HG03060 (cell line): ENCODE measurements around the gene MAD2L2.

ENCODE experiments used
- ATAC-seq: cut with Tn5 transposase; IDR thresholded peaks from one replicate; pipeline ENCODE4 v1.9.1; 2021; ENCODE audit warnings: low read depth, moderate number of reproducible peaks; ENCODE audit not compliant: unreplicated experiment

Gene MAD2L2

DNA sequence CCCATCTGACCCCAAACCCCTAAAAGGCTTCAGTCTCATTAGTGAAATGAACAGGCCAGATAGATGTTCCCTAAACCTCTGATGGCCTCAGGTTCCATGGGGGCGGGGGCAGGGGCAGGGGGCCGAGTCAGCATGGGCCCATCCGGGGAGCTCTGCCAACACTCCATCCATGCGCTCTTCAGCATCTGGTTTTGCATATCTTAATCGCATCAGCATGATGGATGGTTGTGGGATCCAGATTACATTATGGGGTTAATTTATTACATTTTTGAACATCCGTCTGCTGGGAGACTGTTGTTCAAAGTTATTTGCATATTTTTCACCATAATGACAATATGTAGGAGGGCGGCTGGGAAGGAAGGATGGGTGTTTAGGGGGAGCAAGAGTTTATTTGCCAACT, 3.1 kb upstream of the MAD2L2 start:
- no peak for ATAC-seq

DNA sequence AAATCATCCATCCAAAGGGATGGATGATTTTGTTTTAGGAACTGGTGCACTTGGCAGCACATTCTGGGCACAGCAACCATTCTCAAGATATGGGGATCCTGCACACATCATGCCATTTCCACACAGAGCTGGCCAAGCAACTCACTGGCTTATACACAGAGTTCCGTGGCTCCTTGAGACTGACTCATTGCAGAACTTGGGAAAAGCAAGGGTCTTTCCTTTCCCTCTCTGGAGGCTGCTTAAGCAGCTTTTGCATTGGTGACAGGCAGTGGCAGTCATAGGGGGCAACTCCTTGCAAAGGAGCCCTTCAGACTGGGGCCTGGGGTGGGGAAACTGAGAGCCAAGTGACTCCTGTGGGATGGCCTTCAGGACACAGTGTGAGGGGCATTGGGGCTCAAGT, 1.9 kb upstream of the MAD2L2 start:
- no peak for ATAC-seq

DNA sequence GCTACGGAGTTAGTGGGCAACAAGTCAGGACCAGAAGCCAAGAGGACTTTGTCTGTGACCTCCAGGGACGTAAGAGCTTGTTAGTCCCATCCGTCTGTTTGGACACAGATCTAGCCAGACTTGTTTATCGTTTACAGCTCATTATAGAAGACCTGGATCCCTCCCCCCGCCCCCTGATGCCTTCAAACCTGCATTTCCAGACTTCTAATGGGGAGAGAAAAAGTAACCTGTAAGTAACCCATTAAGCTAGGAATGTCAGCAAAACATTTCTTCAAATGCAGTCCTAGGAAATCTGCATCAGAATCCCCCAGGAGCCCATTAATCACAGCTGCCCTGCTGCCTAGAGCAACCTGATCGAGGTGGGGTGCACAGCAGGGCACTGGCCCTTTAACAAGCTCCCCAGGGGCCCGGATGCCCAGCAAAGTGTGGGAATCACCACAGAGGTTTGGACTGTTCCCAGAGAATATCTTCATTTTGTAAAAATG, 1.4 kb upstream of the MAD2L2 start:
- no peak for ATAC-seq

DNA sequence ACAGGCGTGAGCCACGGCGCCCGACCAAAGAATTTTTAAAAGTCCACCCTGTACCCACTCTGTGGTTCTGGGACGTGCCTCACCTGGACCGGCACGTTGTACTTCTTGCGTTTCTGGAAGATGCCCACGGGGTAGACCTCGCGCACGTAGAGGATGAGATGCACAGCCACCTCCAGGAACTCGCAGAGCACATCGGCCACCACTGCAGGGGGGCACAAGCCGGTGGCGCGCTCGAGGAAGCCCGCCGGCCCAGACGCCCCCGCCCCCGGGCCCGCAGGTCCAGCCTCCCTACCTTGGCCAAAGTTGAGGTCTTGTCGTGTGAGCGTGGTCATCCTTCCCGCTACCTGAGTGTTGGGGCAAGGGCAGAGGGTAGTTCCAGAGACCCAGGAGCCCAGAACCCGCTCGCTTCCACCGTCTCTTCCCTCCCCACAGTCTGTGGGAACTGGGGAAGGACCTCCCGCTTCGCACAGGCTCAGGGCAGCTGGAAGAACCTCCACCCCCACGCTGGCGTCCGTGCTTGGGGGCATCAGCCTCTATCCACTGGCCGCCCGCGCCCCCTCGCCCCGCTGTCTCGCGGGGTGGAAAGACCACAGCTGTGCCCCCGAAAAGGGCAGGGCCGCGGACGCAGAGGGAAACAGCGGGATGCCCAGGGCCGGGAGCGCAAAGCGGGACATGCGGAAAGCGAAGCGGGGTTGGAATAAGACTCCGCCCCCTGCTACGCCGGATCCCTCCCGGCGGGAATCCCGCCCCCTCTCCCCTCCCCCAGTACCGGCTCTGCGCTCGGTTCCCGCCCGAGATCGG, 478 bp downstream of the MAD2L2 start:
- ATAC-seq, result no peak

DNA sequence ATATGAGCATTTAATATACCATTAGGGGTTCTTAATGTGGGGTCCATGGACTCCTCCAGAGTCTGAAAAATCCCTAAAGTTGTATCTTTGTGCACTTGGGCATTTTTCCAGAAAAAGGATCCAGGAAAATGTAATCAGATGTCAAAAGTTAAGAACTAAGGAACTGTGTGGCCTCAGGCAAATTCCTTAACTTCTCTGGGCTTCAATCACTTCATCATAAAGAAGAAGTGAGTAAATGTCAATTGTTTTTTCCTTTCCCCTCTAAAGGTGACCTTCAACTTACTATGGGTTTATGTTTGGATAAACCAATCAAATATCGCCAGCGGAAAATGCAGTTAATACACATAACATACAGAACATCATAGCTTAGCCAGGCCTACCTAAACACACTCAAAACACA, 2.5 kb downstream of the MAD2L2 start:
- no peak for ATAC-seq

DNA sequence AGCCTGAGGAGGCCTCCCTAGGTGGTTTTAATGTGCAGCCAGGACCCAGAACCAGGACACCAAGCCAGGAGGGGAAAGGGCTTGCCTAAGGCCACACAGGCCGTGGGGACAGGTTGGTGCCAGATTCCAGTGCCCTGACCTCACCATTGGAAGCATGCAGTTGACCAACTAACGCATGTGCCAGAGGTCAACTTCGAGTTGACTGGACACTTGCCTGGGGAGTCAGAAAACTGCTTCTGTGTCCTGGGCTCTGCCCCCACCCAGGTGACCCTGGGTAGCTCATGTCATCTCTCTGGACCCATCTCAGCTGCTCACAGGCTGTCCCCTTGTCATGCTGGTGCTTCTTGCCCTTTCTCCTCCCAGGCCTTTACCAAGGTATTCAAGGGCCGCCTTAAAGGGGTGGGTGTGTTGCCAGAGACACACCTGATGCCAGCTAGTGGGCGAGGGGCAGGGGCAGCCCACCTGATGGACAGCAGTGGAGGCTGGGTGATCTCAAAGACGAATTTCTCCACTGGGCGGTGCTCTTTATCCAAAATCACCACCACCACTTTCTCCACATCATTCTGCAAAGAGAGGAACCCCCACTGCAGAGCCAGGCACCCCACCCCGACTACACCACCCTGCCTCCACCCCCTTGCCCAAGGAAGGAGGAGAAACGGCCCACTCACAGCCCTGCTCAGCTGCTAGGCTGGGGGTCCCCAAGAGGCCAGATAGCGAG, 4.4 kb downstream of the MAD2L2 start:
- no peak for ATAC-seq

DNA sequence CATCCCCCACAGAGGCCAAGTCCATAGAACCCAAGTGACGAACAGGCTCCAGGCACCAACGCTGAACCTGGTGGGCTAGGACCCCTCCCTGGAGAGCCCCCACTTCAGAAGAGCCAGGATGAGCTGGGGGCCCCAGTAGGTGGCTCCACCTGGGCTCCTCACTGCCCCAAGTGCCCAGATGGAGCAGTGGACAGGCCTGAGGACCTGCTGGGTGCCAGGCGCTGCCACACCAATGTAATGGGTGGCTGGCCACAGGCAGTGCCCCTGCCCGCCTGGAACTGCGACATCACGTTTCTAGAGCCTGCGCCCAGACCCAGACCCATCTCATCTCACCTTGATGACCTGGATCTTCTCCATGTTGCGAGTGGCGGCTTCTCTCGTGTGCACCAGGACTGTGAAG, 5.6 kb downstream of the MAD2L2 start:
- ATAC-seq, result no peak

DNA sequence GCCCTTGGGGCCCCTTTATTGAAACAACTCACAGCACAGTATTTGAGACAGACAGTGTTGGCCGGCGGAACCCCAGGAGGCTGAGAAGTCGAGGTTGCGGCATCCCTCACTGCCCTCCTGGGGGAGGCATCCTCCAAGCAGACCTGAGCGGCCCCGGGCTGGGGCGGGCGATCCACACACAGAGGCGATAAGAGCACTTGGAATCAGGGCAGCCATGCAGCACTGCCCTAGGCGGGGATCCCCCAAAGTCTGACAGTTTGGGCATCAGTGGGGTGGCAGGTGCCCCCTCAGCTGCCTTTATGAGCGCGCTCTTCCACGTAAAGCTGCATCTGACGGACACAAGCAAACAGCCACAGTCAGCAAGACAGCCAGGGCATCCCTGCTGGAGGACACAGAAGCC, 6.5 kb downstream of the MAD2L2 start:
- ATAC-seq, result no peak

DNA sequence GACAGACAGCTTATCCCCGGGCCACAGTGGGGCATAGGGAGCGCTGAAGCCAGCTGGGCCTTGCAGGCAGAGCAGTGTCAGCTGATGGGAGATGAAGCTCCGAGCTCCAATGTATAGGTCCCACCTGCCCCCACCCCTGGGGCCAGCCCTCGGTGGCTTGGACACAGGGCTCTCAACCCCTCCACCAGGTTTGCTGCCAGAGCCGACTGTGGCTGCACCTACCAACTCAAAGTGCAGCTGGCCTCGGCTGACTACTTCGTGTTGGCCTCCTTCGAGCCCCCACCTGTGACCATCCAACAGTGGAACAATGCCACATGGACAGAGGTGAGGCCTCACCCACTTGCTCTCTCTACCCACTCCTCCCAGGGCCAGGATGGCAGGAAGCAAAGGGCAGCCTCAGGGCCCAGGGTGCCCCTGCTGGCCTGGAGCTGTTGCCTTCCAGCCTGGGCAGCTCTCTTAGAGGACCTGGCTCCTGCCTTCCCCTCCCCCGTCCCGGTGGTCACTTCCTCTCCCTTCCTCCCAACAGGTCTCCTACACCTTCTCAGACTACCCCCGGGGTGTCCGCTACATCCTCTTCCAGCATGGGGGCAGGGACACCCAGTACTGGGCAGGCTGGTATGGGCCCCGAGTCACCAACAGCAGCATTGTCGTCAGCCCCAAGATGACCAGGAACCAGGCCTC, 7.7 kb downstream of the MAD2L2 start:
- ATAC-seq, result no peak

DNA sequence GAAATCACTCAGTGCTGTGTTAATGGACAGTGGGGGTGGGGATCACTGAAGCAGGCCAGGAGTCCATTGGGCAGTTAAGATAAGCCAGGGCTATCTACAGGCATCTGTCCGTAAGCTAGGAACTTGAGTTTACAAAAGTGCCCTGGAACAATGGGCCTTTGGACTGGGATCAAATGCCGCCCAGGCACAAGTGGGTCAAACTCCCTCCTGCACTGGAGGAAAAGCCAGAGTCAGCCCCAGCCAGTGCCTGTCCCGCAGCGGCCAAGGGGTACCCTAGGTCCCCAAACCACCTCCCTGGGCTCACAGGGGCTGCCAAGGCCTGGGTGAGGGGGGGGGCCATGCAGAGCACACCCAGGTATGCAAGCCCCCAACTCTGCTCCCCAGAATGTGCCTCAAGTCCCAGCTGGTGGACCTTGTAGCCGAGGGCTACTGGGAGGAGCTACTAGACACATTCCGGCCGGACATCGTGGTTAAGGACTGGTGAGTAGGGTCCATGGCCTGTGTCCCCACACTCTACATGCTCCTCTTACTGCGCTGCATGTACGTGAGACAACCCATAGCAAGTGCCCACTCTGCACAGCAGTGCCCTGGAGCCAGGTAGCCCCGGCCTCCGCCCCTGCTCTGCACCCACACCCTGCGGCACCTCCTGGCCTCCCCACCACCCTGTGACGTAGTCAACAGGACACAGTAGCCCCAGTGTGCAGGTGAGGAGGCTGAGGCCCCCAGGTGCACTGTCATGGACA, 9.2 kb downstream of the MAD2L2 start:
- ATAC-seq, result no peak

DNA sequence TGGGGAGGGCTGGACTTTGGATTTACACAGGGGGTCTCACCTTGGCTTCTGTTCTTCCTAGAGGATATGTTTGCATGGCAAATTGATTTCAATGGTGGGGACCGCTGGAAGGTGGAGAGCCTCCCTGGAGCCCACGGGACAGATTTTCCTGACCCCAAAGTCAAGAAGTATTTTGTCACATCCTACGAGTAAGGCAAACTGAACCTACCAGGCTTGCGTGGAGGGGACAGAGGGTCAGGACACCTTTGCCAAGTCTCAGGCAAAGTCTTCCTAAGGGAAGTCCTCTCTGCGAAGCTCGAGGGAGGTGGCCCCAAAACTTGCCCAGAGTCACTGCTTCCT, 9.8 kb downstream of the MAD2L2 start:
- ATAC-seq, result no peak

DNA sequence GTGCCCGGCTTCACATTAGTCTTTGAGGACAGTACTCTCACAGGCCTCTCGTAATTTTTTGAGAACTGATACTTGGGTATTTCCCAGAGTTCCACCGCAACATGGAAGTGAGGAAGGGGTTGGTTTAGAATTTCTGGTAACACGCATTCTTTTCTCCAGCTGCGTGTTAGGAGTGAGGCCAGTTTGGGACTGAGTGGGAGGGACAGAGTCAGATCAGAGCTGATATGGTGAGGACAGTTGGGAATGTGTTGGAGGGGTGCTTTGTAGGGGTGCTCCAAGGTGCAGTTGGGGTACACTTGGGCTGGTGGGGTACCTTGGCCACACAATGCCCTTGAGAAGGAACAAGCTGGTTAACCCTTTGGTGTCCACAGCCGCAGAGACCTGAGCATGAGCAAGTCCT, 10.2 kb downstream of the MAD2L2 start:
- ATAC-seq, result no peak

DNA sequence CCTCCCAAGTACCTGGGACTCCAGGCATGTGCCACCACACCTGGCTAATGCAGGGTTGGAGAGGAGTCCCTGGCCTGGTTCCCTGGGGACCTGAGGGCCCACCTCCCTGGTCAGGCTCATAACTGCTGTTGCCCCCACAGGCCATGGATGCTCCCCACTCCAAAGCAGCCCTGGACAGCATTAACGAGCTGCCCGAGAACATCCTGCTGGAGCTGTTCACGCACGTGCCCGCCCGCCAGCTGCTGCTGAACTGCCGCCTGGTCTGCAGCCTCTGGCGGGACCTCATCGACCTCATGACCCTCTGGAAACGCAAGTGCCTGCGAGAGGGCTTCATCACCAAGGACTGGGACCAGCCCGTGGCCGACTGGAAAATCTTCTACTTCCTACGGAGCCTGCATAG, 12.4 kb downstream of the MAD2L2 start:
- no peak for ATAC-seq

DNA sequence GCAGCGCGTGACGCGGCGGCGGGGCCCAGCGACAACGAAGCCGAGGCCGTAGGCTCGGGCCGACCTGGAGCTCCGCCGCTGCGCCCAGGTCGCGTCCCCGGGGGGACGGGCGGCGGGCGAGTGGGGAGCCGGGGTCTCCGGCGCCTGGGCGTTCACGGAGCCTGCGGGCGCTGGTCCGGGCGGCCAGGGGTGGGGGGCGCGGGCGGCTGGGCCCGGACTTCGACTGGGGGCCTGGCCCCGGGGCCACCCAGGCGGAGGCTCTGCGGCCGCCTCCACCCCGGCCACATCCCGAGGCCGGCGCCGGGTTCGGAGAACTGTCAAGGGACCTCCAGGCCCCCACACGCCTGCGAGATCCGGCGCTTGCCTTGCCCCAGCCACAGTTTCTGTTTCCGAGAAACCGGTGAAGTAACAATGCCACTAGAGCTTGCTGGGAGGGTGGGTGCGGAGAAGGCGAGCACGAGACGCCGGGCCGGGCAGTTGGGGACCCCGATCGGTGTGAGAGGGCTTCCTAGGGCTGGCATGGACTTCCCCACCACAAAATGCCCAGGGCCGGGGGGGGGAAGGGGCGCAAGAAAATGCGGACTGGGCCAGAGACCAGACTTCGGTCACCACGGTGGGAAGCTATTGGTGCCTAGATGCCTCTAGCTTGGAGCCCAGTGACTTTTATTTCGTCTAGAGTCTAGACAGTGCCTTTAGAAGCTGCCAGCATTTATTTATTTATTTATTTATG, 16.4 kb downstream of the MAD2L2 start:
- no peak for ATAC-seq

DNA sequence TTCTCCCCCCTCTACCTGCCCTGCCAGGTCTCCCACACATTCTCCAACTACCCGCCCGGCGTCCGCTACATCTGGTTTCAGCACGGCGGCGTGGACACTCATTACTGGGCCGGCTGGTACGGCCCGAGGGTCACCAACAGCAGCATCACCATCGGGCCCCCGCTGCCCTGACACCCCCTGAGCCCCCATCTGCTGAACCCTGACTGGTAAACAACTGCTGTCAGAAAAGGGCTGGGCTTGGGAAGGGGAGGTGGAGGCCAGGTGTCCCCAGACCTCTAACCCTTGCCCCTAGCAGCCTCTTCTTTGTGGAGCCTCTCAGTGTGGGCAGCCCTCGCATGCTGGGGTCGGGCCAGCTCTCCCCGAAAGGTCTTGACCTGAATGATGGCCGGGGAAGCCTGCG, 19.8 kb downstream of the MAD2L2 start:
- ATAC-seq, result no peak

DNA sequence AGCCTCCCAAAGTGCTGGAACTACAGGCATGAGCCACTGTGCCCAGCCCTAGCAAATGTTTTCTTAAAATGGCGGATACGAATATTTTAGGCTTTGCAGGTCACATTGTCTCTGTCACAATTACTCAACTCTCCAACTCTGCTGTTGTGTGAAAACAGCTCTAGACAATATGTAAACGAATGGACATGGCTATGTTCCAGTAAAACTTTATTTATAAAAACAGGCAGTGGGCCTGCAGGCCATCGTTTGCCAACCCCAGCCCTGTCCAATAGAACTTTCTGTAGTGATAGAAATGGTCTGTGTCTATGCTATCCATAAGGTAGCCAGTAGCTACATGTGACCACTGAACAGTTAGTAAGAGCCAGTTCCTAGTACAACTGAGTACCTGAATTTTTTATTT, 21.2 kb downstream of the MAD2L2 start:
- no peak for ATAC-seq

DNA sequence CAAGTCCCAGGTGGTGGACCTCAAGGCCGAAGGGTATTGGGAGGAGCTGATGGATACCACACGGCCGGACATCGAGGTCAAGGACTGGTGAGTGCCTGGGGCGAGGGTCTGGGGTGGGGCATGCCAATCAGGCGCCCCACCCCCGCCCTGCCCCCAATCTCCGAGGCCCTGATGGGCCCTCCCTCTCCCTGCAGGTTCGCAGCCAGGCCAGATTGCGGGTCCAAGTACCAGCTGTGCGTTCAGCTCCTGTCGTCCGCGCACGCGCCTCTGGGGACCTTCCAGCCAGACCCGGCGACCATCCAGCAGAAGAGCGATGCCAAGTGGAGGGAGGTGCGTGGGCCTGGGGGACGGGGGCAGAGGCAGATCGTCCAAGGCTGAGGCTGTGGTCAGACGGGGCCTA, 22.4 kb downstream of the MAD2L2 start:
- no peak for ATAC-seq

DNA sequence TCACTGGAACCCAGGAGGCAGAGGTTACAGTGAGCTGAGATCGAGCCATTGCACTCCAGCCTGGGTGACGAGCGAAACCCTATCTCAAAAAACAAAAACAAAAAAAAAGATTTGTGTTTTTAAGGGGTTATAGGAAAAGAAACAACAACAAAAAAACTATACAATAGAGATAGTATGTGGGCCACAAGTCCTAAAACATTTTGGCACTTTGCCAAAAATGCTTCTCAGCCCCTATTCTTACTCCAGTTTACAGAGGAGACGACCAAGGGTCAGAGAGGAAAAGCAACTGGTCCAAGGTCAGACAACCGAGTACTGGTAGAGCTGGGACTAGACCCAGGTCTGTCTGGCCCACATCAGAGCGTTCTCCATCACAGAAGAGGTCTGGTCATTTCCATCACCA, 23.3 kb downstream of the MAD2L2 start:
- no peak for ATAC-seq

DNA sequence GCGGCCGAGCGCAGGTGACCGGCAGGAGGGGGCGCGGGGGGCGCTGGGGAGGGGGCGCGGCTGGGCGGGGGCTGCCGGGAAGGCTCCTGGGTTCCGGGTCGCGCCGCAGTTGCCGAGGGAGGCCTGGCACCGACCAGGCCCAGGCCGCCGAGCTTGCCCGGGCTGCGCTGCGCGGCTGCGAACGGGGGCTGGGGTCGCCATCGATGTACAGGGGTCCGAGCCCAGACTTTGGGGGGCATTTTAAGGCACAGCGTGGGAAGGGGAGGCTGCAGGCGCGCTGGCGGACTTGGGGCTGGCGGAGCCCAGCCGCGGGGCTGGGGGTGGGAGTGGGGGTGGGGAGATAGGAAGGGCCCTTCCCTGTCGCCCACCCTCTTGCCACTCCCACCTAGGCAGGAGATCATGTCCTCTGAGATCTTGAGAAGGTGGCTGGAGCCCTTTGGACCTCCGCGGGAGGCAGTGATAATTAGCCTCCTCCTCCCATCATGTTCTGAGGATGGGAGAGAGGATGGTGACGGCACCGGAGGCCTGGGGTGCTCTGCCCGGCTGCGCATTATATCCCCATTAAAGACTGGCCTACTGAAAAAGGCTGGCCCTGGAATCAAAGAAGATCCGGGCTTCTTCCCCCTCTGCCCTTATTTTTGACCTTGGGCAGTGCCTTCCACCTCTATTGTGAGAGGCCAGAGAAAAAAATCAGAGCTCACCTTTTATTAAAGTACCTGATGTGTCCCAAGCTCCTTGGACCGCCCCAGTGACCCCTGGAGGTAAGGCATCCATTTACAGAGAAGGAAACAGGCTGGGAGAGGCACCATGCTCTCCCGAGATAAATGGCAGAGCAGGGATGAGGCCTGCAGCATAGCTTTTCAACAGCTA, 25.8 kb downstream of the MAD2L2 start:
- no peak for ATAC-seq
